Measurements from ENCODE around the gene SLC25A1. TPM values are rescaled to one million over a fixed set of nuclear protein-coding genes. Genes with fewer than 3 reads are reported as not detected.

Gene SLC25A1
- total and polyA plus RNA-seq, 2 experiments from 2014 or later = 187 to 422 TPM

DNA sequence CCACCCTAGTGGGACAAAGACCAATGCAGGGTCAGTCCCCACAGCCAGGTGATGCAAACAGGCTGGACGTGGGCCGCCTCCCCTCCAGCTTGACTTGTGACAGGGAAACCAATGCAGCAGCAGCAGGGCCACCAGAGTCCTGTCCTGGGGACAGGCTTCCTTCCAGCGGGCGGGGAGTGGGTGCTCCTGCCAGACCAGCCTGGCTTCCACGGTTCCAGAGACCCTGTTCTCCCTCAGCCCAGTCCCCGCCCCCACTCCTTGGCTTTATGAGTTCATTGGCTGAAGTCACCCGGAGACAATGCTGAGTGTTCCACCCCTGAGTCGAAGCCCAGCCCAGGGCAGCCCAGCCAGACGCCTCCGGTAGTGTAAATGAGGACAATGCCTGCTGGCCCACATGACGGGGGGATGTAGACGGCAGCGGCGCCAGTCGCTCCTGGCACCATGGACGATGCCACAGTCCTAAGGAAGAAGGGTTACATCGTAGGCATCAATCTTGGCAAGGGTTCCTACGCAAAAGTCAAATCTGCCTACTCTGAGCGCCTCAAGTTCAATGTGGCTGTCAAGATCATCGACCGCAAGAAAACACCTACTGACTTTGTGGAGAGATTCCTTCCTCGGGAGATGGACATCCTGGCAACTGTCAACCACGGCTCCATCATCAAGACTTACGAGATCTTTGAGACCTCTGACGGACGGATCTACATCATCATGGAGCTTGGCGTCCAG lies 47.4 kb downstream of the SLC25A1 start, which contains the start of gene TSSK2:
TSS of gene TSSK2 (plus strand) at position 350 of the 726 bp plus-strand sequence. CDS start at position 442, 92 bp downstream.
- no peaks in the 10 kb centered on the region for H3K79me2 ChIP-seq
- no peaks in the 10 kb centered on the region for H3K36me3 ChIP-seq (replicated peaks; ENCODE audit: insufficient read depth, low read depth)
- WGBS (ENCODE audit: low lambda C conversion rate, missing lambda C conversion rate) = 89% methylated on average over 27 of the region's 27 CpGs
- H4K20me1 ChIP-seq (ENCODE audit: insufficient read depth, poor library complexity, severe bottlenecking) = no peaks in the 10 kb centered on the region
- no peaks in the 10 kb centered on the region for H3K9me2 ChIP-seq (replicated peaks; ENCODE audit: insufficient read depth)
- H3K4me1 ChIP-seq (ENCODE audit: insufficient read depth) = no peaks in the 10 kb centered on the region
- DNase-seq (ENCODE audit: low spot score) = no peak
- H3K9me3 ChIP-seq (ENCODE audit: low read depth) = no peaks in the 10 kb centered on the region
- no peak within 1 kb of the TSS for H2AFZ ChIP-seq
- H3K27ac ChIP-seq = no peak within 1 kb of the TSS
- H3K4me2 ChIP-seq = no peak within 1 kb of the TSS
- TF ChIP-seq EZH2phosphoT487 (IDR thresholded peaks at IDR 0.05; ENCODE audit: low read depth, severe bottlenecking, unreplicated experiment) = no peak
- TF ChIP-seq EZH2 (IDR thresholded peaks at IDR 0.05; ENCODE audit: borderline replicate concordance) = no peak
- TF ChIP-seq, protein P1, sequence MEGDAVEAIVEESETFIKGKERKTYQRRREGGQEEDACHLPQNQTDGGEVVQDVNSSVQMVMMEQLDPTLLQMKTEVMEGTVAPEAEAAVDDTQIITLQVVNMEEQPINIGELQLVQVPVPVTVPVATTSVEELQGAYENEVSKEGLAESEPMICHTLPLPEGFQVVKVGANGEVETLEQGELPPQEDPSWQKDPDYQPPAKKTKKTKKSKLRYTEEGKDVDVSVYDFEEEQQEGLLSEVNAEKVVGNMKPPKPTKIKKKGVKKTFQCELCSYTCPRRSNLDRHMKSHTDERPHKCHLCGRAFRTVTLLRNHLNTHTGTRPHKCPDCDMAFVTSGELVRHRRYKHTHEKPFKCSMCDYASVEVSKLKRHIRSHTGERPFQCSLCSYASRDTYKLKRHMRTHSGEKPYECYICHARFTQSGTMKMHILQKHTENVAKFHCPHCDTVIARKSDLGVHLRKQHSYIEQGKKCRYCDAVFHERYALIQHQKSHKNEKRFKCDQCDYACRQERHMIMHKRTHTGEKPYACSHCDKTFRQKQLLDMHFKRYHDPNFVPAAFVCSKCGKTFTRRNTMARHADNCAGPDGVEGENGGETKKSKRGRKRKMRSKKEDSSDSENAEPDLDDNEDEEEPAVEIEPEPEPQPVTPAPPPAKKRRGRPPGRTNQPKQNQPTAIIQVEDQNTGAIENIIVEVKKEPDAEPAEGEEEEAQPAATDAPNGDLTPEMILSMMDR (IDR thresholded peaks at IDR 0.05; ENCODE audit: poor library complexity) = no peak
- no peak within 1 kb of the TSS for H3K4me3 ChIP-seq
- no peaks in the 10 kb centered on the region for H3K27me3 ChIP-seq

DNA sequence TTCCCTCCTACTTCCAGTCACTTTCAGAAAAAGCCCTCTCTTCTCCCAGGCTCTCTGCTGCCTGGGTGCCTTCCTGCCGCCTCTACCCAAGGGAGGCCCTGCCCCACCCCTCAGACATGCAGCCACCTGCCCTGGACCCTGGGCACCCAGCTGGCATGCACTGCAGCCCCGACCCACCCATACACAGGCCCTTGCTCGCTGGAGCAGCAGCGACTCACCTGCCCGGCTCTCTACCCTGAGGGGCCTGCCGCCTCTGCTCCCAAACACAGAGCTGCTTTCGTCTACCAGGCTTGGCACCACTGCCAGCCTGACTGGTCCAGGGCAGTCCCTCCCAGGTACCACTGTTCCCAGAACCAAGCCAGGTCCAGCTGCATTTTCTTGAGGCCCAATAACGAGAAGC lies 48.7 kb downstream of the SLC25A1 start:
- H3K36me3 ChIP-seq (replicated peaks; ENCODE audit: insufficient read depth, low read depth) = no peaks in the 10 kb centered on the region
- H3K9me2 ChIP-seq (replicated peaks; ENCODE audit: insufficient read depth) = no peaks in the 10 kb centered on the region
- no peak overlapping the region for H3K27ac ChIP-seq
- TF ChIP-seq EZH2 (IDR thresholded peaks at IDR 0.05; ENCODE audit: borderline replicate concordance) (no peak), EZH2phosphoT487 (IDR thresholded peaks at IDR 0.05; ENCODE audit: low read depth, severe bottlenecking, unreplicated experiment) (no peak)
- TF ChIP-seq, protein P1 (IDR thresholded peaks at IDR 0.05; ENCODE audit: poor library complexity) = no peak
- no peaks in the 10 kb centered on the region for H3K27me3 ChIP-seq
- no peaks in the 10 kb centered on the region for H3K79me2 ChIP-seq
- no peak overlapping the region for H2AFZ ChIP-seq
- H3K4me1 ChIP-seq (ENCODE audit: insufficient read depth) = no peaks in the 10 kb centered on the region
- no peaks in the 10 kb centered on the region for H3K9me3 ChIP-seq (ENCODE audit: low read depth)
- H3K4me3 ChIP-seq = no peak overlapping the region
- no peak overlapping the region for H3K4me2 ChIP-seq
- H4K20me1 ChIP-seq (ENCODE audit: insufficient read depth, poor library complexity, severe bottlenecking) = no peaks in the 10 kb centered on the region
- no peak for DNase-seq (ENCODE audit: low spot score)
- 89% methylated on average over 8 of the region's 8 CpGs for WGBS (ENCODE audit: low lambda C conversion rate, missing lambda C conversion rate)

DNA sequence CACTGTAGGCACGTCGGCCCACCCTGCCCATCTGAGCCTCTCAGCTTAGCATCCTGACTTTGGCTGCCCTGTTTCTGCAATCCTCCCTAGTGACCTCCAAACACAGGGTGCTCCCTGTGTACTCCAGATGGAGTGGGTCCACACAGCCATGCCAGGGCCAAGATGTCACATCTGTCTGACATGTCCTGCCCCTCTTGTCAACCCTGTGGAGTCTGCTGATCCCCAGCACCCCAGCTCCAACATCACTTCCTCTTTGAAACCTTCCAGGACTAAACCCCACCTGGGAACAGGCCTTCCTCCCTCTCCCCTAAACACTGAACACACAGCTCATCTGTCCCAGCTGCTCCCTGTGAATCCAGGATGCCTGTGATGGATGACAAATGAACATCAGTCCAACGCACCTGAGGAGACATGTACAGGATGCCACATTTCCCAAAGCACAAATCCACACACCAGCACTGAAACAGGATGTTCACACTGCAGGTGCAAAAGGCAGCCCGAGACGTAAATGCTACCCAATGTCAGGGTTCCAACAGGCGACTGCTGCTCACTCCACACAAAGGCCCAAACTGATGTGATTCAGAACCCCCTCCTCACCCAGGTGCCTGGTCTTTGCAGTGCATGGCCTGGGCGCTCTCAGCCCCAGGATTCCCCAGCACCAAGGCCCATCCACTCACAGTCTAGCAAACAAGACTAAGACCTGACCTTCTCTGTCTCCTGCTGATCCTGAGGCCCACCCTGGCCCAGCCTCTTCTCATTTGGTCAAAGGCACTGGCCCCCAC lies 49.4 kb downstream of the SLC25A1 start:
- no peak overlapping the region for H3K4me2 ChIP-seq
- H3K27ac ChIP-seq = no peak overlapping the region
- no peaks in the 10 kb centered on the region for H3K36me3 ChIP-seq (replicated peaks; ENCODE audit: insufficient read depth, low read depth)
- no peak overlapping the region for H3K4me3 ChIP-seq
- no peaks in the 10 kb centered on the region for H3K9me2 ChIP-seq (replicated peaks; ENCODE audit: insufficient read depth)
- TF ChIP-seq EZH2 (IDR thresholded peaks at IDR 0.05; ENCODE audit: borderline replicate concordance) (no peak), EZH2phosphoT487 (IDR thresholded peaks at IDR 0.05; ENCODE audit: low read depth, severe bottlenecking, unreplicated experiment) (no peak)
- TF ChIP-seq, protein P1 (IDR thresholded peaks at IDR 0.05; ENCODE audit: poor library complexity) = no peak
- no peaks in the 10 kb centered on the region for H3K4me1 ChIP-seq (ENCODE audit: insufficient read depth)
- H2AFZ ChIP-seq = no peak overlapping the region
- no peaks in the 10 kb centered on the region for H3K9me3 ChIP-seq (ENCODE audit: low read depth)
- H3K79me2 ChIP-seq = no peaks in the 10 kb centered on the region
- no peak for DNase-seq (ENCODE audit: low spot score)
- H3K27me3 ChIP-seq = no peaks in the 10 kb centered on the region
- 90% methylated on average over 7 of the region's 7 CpGs for WGBS (ENCODE audit: low lambda C conversion rate, missing lambda C conversion rate)
- no peaks in the 10 kb centered on the region for H4K20me1 ChIP-seq (ENCODE audit: insufficient read depth, poor library complexity, severe bottlenecking)
